Astrocyte (in vitro differentiated cells and primary cell): ENCODE results near the gene TRIO. TPM values are rescaled to one million over a fixed set of nuclear protein-coding genes. Genes with fewer than 3 reads are reported as not detected.

Experiments
- DNase-seq: peaks from one replicate; pipeline ENCODE4 v3.0.0-alpha.2; 2010; ENCODE audit warnings: low read depth
- FAIRE-seq: peaks from 2 replicates; lab custom pipeline; 2011; peaks lifted over from hg19 to GRCh38; lab: Jason Lieb, UNC
- H2AFZ ChIP-seq: 2 replicates; pipeline ENCODE4 v1.6.0; 2012; ENCODE audit warnings: low read depth, low read length, inconsistent platforms
- H3K27ac ChIP-seq: 2 replicates; pipeline ENCODE4 v1.5.1; 2011; ENCODE audit warnings: low read depth, low read length, inconsistent platforms
- H3K27me3 ChIP-seq: 2 replicates; pipeline ENCODE4 v1.6.0; 2011; ENCODE audit warnings: low read length, inconsistent platforms; ENCODE audit not compliant: insufficient read depth
- H3K36me3 ChIP-seq: 2 replicates; pipeline ENCODE4 v1.5.1; 2011; ENCODE audit warnings: low read length, inconsistent platforms; ENCODE audit not compliant: insufficient read depth
- H3K4me1 ChIP-seq: 2 replicates; pipeline ENCODE4 v1.5.1; 2011; ENCODE audit warnings: low read length, inconsistent platforms; ENCODE audit not compliant: insufficient read depth
- H3K4me2 ChIP-seq: 2 replicates; pipeline ENCODE4 v1.6.0; 2012; ENCODE audit warnings: low read length, inconsistent platforms
- H3K4me3 ChIP-seq: 2 replicates; pipeline ENCODE4 v1.5.1; 2011; ENCODE audit warnings: low read depth, mild to moderate bottlenecking, low read length, inconsistent platforms; ENCODE audit not compliant: insufficient read depth
- H3K79me2 ChIP-seq: 2 replicates; pipeline ENCODE4 v1.6.0; 2012; ENCODE audit warnings: mild to moderate bottlenecking, low read length, inconsistent platforms; ENCODE audit not compliant: insufficient read depth
- H3K9ac ChIP-seq: 2 replicates; pipeline ENCODE4 v1.6.0; 2012; ENCODE audit warnings: mild to moderate bottlenecking, low read length, inconsistent platforms
- H3K9me3 ChIP-seq: 2 replicates; pipeline ENCODE4 v1.5.1; 2012; ENCODE audit warnings: low read depth, mild to moderate bottlenecking, low read length, inconsistent platforms; ENCODE audit not compliant: insufficient read depth
- H4K20me1 ChIP-seq: 2 replicates; pipeline ENCODE4 v1.6.0; 2012; ENCODE audit warnings: low read length, inconsistent platforms; ENCODE audit not compliant: insufficient read depth
- H3K27ac Mint-ChIP-seq: one replicate; pipeline ENCODE4 v1.8.0; 2021; ENCODE audit warnings: mild to moderate bottlenecking, mixed read lengths; ENCODE audit not compliant: unreplicated experiment
- H3K27me3 Mint-ChIP-seq: one replicate; pipeline ENCODE4 v1.8.0; 2021; ENCODE audit warnings: low read depth, mixed read lengths; ENCODE audit not compliant: unreplicated experiment
- H3K36me3 Mint-ChIP-seq: one replicate; pipeline ENCODE4 v1.8.0; 2021; ENCODE audit warnings: low read depth, mixed read lengths; ENCODE audit not compliant: unreplicated experiment
- H3K4me1 Mint-ChIP-seq: one replicate; pipeline ENCODE4 v1.8.0; 2021; ENCODE audit warnings: low read depth, mixed read lengths; ENCODE audit not compliant: unreplicated experiment
- H3K4me3 Mint-ChIP-seq: one replicate; pipeline ENCODE4 v1.8.0; 2021; ENCODE audit warnings: mild to moderate bottlenecking, moderate library complexity, mixed read lengths; ENCODE audit not compliant: unreplicated experiment
- H3K9me3 Mint-ChIP-seq: one replicate; pipeline ENCODE4 v1.8.0; 2021; ENCODE audit warnings: mild to moderate bottlenecking, mixed read lengths; ENCODE audit not compliant: unreplicated experiment
- EZH2 ChIP-seq: IDR thresholded peaks from 2 replicates; pipeline ENCODE4 v1.6.1; 2012; ENCODE audit warnings: mild to moderate bottlenecking, low read length, inconsistent platforms; ENCODE audit not compliant: insufficient read depth
- total RNA-seq: library from RNA; stranded (reverse); gene quantifications from 2 replicates; pipeline ENCODE4 v1.2.1, GENCODE V29; 2021
- TF ChIP-seq, protein P1 (sequence below): IDR thresholded peaks from 2 replicates; pipeline ENCODE4 v1.5.1; 2011; ENCODE audit warnings: low read depth, mild to moderate bottlenecking, inconsistent platforms, low read length, moderate library complexity; ENCODE audit not compliant: insufficient read depth

TRIO gene
- total RNA-seq, 1 donor from 2014 or later = 347 TPM

DNA sequence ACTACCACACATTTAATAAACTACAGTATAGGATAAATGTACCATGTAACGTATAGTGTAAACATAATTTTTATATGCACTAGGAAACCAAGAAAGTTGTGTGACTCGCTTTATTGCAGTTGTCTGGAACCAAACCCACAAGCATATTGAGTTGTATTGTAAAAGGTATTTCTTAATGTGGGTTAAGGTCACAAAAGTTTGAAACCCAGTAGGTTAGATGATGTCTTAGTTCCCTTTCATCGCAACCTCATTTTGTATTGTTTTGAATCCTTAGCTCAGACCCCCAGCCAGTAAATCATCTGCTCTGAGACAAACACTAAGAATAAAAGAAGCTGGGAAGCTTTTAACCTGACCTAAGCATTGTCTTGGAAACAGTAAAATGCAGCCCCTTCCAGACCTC, 79.1 kb downstream of the TRIO start:
- no peaks in the 10 kb centered on the region for H3K9me3 ChIP-seq
- peaks cover 15% of the 10 kb centered on the region for H3K36me3 ChIP-seq
- no peaks in the 10 kb centered on the region for H3K27me3 ChIP-seq
- TF ChIP-seq, protein P1, sequence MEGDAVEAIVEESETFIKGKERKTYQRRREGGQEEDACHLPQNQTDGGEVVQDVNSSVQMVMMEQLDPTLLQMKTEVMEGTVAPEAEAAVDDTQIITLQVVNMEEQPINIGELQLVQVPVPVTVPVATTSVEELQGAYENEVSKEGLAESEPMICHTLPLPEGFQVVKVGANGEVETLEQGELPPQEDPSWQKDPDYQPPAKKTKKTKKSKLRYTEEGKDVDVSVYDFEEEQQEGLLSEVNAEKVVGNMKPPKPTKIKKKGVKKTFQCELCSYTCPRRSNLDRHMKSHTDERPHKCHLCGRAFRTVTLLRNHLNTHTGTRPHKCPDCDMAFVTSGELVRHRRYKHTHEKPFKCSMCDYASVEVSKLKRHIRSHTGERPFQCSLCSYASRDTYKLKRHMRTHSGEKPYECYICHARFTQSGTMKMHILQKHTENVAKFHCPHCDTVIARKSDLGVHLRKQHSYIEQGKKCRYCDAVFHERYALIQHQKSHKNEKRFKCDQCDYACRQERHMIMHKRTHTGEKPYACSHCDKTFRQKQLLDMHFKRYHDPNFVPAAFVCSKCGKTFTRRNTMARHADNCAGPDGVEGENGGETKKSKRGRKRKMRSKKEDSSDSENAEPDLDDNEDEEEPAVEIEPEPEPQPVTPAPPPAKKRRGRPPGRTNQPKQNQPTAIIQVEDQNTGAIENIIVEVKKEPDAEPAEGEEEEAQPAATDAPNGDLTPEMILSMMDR = no peak
- H3K4me3 ChIP-seq = no peak overlapping the region
- Mint-ChIP-seq H3K36me3 (peaks cover 19% of the 10 kb centered on the region), H3K9me3 (no peaks in the 10 kb centered on the region), H3K4me1 (peaks cover 78% of the 10 kb centered on the region), H3K27me3 (no peaks in the 10 kb centered on the region), H3K4me3 (no peak overlapping the region), H3K27ac (no peak overlapping the region)
- no peak overlapping the region for H3K27ac ChIP-seq
- DNase-seq (no peak), FAIRE-seq (no peak)
- no peak overlapping the region for H3K9ac ChIP-seq
- H2AFZ ChIP-seq = no peak overlapping the region
- H4K20me1 ChIP-seq = peaks cover 94% of the 10 kb centered on the region
- H3K4me2 ChIP-seq = no peak overlapping the region
- H3K4me1 ChIP-seq = peaks cover 37% of the 10 kb centered on the region
- peaks cover 100% of the 10 kb centered on the region for H3K79me2 ChIP-seq

DNA sequence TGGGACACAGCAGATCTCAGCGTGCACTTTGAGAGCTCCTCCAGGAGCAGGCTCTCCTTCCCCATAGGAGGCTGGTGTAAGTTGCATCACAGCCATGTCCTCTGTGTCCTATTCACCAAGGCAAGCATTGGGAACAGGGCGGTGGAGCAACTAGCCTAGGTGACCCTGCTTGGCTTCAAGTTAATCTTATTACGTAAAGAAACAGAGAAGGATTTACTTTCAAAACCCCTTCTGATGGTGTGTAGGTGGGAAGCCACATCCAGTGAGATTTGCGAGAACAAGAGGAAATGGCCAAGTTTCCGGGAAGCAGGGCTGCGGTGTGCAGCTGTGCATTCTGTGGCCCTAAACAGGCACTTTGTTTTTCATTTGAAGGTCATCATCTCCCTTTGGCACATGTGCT, 80.2 kb downstream of the TRIO start:
- TF ChIP-seq EZH2 = no peak
- TF ChIP-seq, protein P1 = no peak
- no peak overlapping the region for H3K4me3 ChIP-seq
- DNase-seq (no peak), FAIRE-seq (no peak)
- H3K27me3 Mint-ChIP-seq = no peaks in the 10 kb centered on the region
- peaks cover 100% of the 10 kb centered on the region for H3K79me2 ChIP-seq
- no peak overlapping the region for H3K27ac ChIP-seq
- H3K4me2 ChIP-seq = no peak overlapping the region
- H3K4me1 ChIP-seq = peaks cover 33% of the 10 kb centered on the region
- peak overlapping the region; percentile 20 for H3K4me3 Mint-ChIP-seq
- H3K36me3 ChIP-seq = peaks cover 20% of the 10 kb centered on the region
- H3K4me1 Mint-ChIP-seq = peaks cover 79% of the 10 kb centered on the region
- no peaks in the 10 kb centered on the region for H3K27me3 ChIP-seq
- peak overlapping the region; percentile 30 for H3K27ac Mint-ChIP-seq
- H4K20me1 ChIP-seq = peaks cover 93% of the 10 kb centered on the region
- no peak overlapping the region for H2AFZ ChIP-seq
- no peaks in the 10 kb centered on the region for H3K9me3 ChIP-seq
- H3K9me3 Mint-ChIP-seq = no peaks in the 10 kb centered on the region
- H3K36me3 Mint-ChIP-seq = peaks cover 19% of the 10 kb centered on the region
- no peak overlapping the region for H3K9ac ChIP-seq

DNA sequence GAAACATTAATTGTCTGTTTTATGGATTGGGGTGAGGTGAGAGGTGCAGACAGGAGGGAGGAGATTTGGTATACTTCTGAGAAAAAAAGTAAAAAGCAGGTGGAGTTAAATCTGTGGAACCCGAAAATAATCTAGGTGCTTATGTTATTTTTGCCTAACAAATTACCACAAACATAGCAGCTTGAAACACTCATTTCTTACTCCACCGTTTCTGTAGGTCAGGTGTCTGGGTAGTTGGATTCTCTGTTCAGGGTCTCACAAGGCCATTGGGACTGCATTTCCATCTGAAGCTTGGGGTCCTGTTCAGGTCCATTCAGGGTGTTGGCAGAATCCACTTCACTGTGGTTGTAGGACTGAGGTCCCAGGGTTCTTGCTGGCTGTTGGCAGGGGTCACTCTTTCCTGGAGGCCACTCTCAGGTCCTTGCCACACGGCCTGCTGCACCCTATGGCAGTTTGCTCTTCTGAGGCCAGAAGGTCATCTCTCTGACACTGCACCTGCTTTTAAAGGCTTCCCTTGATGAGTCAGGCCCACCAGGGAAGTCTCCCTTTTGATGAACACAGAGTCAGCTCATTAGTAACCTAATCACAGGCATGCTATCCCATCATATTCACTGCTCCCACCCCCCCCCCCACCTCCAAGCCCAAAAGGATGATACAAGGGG, 82.2 kb downstream of the TRIO start:
- TF ChIP-seq, protein P1 = no peak
- TF ChIP-seq EZH2 = no peak
- DNase-seq = no peak
- Mint-ChIP-seq H3K9me3 (no peaks in the 10 kb centered on the region), H3K4me3 (peak overlapping the region; percentile 51), H3K27ac (no peak overlapping the region), H3K27me3 (no peaks in the 10 kb centered on the region), H3K36me3 (peaks cover 24% of the 10 kb centered on the region), H3K4me1 (peaks cover 77% of the 10 kb centered on the region)
- Histone ChIP-seq H4K20me1 (peaks cover 93% of the 10 kb centered on the region), H3K9ac (no peak overlapping the region), H3K27me3 (no peaks in the 10 kb centered on the region), H3K4me3 (no peak overlapping the region), H3K9me3 (no peaks in the 10 kb centered on the region), H3K36me3 (peaks cover 22% of the 10 kb centered on the region), H3K4me1 (peaks cover 24% of the 10 kb centered on the region), H3K79me2 (peaks cover 100% of the 10 kb centered on the region), H2AFZ (no peak overlapping the region), H3K27ac (no peak overlapping the region), H3K4me2 (no peak overlapping the region)
- FAIRE-seq = no peak
